ENCODE data around the gene ASCC3.

DNA sequence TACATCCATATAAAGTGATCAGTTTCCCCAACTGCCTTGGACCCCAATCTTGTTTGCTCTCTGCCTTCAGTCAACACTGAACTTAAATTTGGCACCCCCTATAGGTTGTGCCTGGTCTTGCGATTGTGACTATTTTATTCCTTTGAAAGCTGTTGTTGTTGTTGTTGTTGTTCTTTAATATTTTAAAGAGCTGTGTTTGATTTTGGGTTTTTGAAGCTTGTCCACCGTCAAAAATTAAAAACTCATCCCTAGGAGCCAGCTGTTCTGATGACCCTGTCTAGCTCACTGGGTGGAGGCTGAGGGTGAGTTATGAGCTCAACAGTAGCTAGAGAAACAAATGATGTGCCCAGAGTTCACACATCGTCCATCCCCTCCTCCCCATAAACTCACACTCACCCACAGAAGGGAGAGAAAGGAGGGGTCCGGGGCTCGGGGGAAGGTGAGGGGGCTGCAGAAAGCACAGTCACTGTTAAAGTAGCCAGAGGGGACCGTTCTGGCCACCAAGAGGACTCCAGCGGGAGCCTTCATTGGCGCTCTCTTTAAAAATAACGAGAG lies 420.4 kb downstream of the ASCC3 start:
- TF ChIP-seq, protein P1, sequence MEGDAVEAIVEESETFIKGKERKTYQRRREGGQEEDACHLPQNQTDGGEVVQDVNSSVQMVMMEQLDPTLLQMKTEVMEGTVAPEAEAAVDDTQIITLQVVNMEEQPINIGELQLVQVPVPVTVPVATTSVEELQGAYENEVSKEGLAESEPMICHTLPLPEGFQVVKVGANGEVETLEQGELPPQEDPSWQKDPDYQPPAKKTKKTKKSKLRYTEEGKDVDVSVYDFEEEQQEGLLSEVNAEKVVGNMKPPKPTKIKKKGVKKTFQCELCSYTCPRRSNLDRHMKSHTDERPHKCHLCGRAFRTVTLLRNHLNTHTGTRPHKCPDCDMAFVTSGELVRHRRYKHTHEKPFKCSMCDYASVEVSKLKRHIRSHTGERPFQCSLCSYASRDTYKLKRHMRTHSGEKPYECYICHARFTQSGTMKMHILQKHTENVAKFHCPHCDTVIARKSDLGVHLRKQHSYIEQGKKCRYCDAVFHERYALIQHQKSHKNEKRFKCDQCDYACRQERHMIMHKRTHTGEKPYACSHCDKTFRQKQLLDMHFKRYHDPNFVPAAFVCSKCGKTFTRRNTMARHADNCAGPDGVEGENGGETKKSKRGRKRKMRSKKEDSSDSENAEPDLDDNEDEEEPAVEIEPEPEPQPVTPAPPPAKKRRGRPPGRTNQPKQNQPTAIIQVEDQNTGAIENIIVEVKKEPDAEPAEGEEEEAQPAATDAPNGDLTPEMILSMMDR (IDR thresholded peaks at IDR 0.05) = no peak
- TF ChIP-seq POLR2A (IDR thresholded peaks at IDR 0.05) = no peak

All from lower leg skin (tissue), 3 donors.